Left ventricle myocardium inferior (tissue), 1 donor: ENCODE data around the gene CELF4. TPM values are rescaled to one million over a fixed set of nuclear protein-coding genes. Genes with fewer than 3 reads are reported as not detected.

Experiments
- DNase-seq: peaks from one replicate; pipeline ENCODE4 v3.0.0-alpha.2; 2020
- H3K27ac ChIP-seq: fragments of 200-600 bp; replicated peaks from 2 replicates; pipeline ENCODE4 v1.8.0; 2021
- H3K27me3 ChIP-seq: fragments of 200-600 bp; 2 replicates; pipeline ENCODE4 v1.8.0; 2021; ENCODE audit warnings: low read depth
- H3K36me3 ChIP-seq: fragments of 200-600 bp; 2 replicates; pipeline ENCODE4 v1.8.0; 2021
- H3K4me1 ChIP-seq: fragments of 200-600 bp; 2 replicates; pipeline ENCODE4 v1.8.0; 2021
- H3K4me3 ChIP-seq: fragments of 200-600 bp; 2 replicates; pipeline ENCODE4 v1.8.0; 2021; ENCODE audit warnings: mild to moderate bottlenecking, moderate library complexity
- H3K9me3 ChIP-seq: fragments of 200-600 bp; replicated peaks from 2 replicates; pipeline ENCODE4 v1.8.0; 2021
- CTCF ChIP-seq: fragments of 200-600 bp; IDR thresholded peaks from 2 replicates; pipeline ENCODE4 v1.8.0; 2021; ENCODE audit warnings: antibody characterized with exemption, mild to moderate bottlenecking, borderline replicate concordance
- intact Hi-C: fragments of 100-400 bp; cut with micrococcal nuclease; formaldehyde crosslinking; loops from one replicate; pipeline ENCODE4 v1.11.0; 2022
- total RNA-seq: library from RNA; stranded (reverse); fragmentation: NEBNext Ultra II Directional; extraction: Animal tissue kit (Norgen Biotek cat#: 25700); gene quantifications from one replicate; pipeline ENCODE4 v1.2.1, GENCODE V29; 2021
- donor health status: DM: no; HTN: yes; CAD: no; lungs with severe emphysema.

Gene CELF4
- total RNA-seq, 1 donor from 2014 or later: 0.60 TPM

GRCh38 chr18:37502036-37502435, 63.6 kb downstream of the CELF4 start:
- no peak for TF ChIP-seq CTCF
- Histone ChIP-seq H3K27me3 (peaks cover 56% of the 10 kb centered on the region), H3K4me1 (no peaks in the 10 kb centered on the region), H3K9me3 (no peaks in the 10 kb centered on the region), H3K27ac (no peak overlapping the region), H3K4me3 (no peak overlapping the region), H3K36me3 (no peaks in the 10 kb centered on the region)
- DNase-seq: no peak
- intact Hi-C loops: no loop called here

DNA sequence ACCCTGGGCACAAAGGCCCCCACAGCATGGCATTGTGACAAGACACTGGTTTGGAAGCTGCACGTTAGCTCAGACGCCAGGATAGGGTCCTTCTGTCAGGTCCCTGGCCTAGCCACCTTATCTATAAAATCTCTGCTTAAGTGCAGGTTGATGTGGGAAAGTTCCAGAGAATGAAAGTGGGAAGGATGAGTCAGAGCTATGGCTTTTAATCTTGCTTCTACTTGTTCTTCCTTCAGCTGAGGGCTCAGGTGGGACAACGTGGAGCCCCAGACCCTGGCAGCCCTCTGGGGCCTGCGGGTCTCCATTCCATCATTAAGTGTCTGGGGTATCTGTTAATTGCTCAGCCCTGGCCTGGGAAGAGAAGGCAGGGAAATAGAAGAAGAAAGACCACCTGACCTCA, 64.5 kb downstream of the CELF4 start:
- no peak overlapping the region for H3K4me3 ChIP-seq
- intact Hi-C loops: no loop called here
- H3K27ac ChIP-seq: no peak overlapping the region
- no peaks in the 10 kb centered on the region for H3K36me3 ChIP-seq
- no peak for DNase-seq
- H3K9me3 ChIP-seq: no peaks in the 10 kb centered on the region
- peaks cover 57% of the 10 kb centered on the region for H3K27me3 ChIP-seq
- H3K4me1 ChIP-seq: no peaks in the 10 kb centered on the region
- TF ChIP-seq CTCF: no peak

- peaks cover 69% of the 10 kb centered on the region for H3K27me3 ChIP-seq
- no peaks in the 10 kb centered on the region for H3K9me3 ChIP-seq
- intact Hi-C loops: no loop called here
- H3K4me3 ChIP-seq: no peak overlapping the region
- no peaks in the 10 kb centered on the region for H3K4me1 ChIP-seq
- H3K36me3 ChIP-seq: no peaks in the 10 kb centered on the region
- DNase-seq: no peak
- no peak for TF ChIP-seq CTCF
- no peak overlapping the region for H3K27ac ChIP-seq
Measured at GRCh38 chr18:37499913-37500312, 65.7 kb downstream of the CELF4 start.

- H3K9me3 ChIP-seq: no peaks in the 10 kb centered on the region
- no peak for DNase-seq
- H3K4me3 ChIP-seq: no peak overlapping the region
- H3K27ac ChIP-seq: no peak overlapping the region
- no peaks in the 10 kb centered on the region for H3K4me1 ChIP-seq
- H3K27me3 ChIP-seq: peaks cover 78% of the 10 kb centered on the region
- no peaks in the 10 kb centered on the region for H3K36me3 ChIP-seq
- intact Hi-C loops: no loop called here
- TF ChIP-seq CTCF: no peak
Measured at GRCh38 chr18:37499044-37499443, 66.6 kb downstream of the CELF4 start.

DNA sequence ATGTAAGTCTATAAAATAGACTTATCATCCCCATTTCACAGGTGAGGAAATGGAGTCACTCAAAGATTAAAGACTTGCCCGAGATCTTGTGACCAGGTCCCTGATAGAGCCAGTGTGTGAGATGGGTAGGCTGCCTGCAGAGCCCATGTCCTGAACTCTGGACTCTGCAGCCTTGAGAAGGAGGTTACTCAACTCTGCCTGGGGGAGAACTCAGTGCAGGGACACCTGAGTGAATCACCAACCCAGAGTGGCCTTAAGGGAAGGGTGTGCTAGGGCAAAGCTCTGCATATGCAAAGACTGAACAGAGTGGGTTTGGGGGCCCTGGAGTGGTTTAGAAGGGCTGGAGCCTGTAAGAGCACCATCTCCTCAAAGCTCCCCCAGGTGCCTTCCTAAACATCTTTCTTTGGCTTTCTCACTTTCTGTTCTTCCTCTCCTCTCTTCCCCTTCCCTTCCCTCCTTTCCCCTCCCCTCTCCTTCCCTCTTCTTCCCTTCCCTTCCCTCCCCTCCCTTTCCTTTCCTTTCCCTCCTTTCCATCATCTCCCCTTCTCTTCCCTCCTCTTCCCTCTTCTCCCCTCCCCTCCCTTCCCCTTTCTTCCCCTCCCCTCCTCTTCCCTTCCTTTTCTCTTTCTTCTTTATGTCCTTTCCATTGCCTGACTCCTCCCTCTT, 67.6 kb downstream of the CELF4 start:
- H3K9me3 ChIP-seq: no peaks in the 10 kb centered on the region
- DNase-seq: no peak
- no peaks in the 10 kb centered on the region for H3K4me1 ChIP-seq
- H3K36me3 ChIP-seq: no peaks in the 10 kb centered on the region
- no peak overlapping the region for H3K4me3 ChIP-seq
- H3K27me3 ChIP-seq: peaks cover 81% of the 10 kb centered on the region
- intact Hi-C loops: no loop called here
- no peak for TF ChIP-seq CTCF
- no peak overlapping the region for H3K27ac ChIP-seq
